Colonic mucosa (tissue), 4 donors: Measurements from ENCODE around the gene RPL18. TPM values are rescaled to one million over a fixed set of nuclear protein-coding genes. Genes with fewer than 3 reads are reported as not detected.

Experiments used
- DNase-seq: peaks from one replicate; pipeline ENCODE4 v3.0.0-alpha.2; 2020
- H3K27ac ChIP-seq: fragments of 200-600 bp; one replicate; pipeline ENCODE4 v1.8.0; 2021
- H3K27me3 ChIP-seq: fragments of 200-600 bp; one replicate; pipeline ENCODE4 v1.8.0; 2021
- H3K36me3 ChIP-seq: fragments of 200-600 bp; one replicate; pipeline ENCODE4 v1.8.0; 2021
- H3K4me1 ChIP-seq: fragments of 200-600 bp; one replicate; pipeline ENCODE4 v1.8.0; 2021; ENCODE audit warnings: mild to moderate bottlenecking
- H3K4me3 ChIP-seq: fragments of 200-600 bp; one replicate; pipeline ENCODE4 v1.8.0; 2021
- H3K9ac ChIP-seq, 2 donors: one replicate each; pipeline ENCODE4 v1.7.0; 2013; ENCODE audit warnings: control low read depth in 2 of 2, low read depth in 2 of 2, low read length in 2 of 2
- H3K9me3 ChIP-seq: fragments of 200-600 bp; one replicate; pipeline ENCODE4 v1.8.0; 2021
- intact Hi-C: fragments of 100-400 bp; cut with DNase I; formaldehyde crosslinking; loops from one replicate; pipeline ENCODE4 v1.14.1; 2022
- total RNA-seq, 2 donors: library from RNA; stranded (reverse); fragmentation: NEBNext Ultra II Directional in 1 of 2; extraction: Animal tissue kit (Norgen Biotek cat#: 25700) in 1 of 2; gene quantifications; one replicate each; pipeline ENCODE4 v1.2.1, GENCODE V29; 2021
- TF ChIP-seq, protein P1 (sequence below): fragments of 200-600 bp; IDR thresholded peaks from one replicate; pipeline ENCODE4 v1.8.0; 2022; ENCODE audit warnings: antibody characterized with exemption, mild to moderate bottlenecking
- donor health status: healthy.
- donor health status: DM: no; HTN: no; CAD: no.
- donor health status: DM: no; HTN: no; CAD: no.

Gene RPL18
- total RNA-seq, 2 donors from 2014 or later: 1,499 to 1,736 TPM

DNA sequence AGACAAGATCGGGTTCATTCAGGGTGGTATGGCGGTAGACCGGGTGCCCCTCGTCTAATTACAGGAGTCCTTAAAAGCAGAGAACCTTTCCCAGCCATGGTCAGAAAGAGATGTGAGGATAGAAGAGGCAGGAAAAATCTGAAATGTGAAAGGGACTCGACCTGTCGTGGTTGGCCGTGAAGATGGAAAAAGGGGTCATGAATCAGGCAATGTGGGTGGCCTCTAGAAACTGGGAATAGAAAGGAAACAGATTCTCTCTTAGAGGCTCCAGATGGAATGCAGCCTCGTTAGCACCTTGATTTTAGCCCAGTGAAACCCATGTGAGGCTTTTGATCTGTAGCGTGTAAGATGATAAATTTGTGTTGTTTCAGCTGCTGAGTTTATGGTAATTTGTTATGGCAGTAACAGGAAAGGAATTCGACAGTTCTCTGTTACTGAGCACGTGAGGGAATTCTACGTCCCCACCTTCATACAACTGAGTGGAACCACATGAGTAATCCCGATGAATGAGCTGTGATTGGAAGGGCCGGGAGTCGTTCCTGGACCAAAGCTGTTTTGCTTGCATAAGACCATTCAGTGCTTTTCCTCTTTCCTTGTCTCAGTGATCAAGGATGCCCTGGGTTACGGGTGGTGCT lies 38.0 kb upstream of the RPL18 start:
- no peak for DNase-seq
- H3K9ac ChIP-seq: no peak overlapping the region
- no peaks in the 10 kb centered on the region for H3K27me3 ChIP-seq
- intact Hi-C loops: no loop called here
- H3K36me3 ChIP-seq: no peaks in the 10 kb centered on the region
- H3K27ac ChIP-seq: no peak overlapping the region
- H3K4me1 ChIP-seq: no peaks in the 10 kb centered on the region
- H3K4me3 ChIP-seq: no peak overlapping the region
- H3K9me3 ChIP-seq: no peaks in the 10 kb centered on the region
- TF ChIP-seq, protein P1, sequence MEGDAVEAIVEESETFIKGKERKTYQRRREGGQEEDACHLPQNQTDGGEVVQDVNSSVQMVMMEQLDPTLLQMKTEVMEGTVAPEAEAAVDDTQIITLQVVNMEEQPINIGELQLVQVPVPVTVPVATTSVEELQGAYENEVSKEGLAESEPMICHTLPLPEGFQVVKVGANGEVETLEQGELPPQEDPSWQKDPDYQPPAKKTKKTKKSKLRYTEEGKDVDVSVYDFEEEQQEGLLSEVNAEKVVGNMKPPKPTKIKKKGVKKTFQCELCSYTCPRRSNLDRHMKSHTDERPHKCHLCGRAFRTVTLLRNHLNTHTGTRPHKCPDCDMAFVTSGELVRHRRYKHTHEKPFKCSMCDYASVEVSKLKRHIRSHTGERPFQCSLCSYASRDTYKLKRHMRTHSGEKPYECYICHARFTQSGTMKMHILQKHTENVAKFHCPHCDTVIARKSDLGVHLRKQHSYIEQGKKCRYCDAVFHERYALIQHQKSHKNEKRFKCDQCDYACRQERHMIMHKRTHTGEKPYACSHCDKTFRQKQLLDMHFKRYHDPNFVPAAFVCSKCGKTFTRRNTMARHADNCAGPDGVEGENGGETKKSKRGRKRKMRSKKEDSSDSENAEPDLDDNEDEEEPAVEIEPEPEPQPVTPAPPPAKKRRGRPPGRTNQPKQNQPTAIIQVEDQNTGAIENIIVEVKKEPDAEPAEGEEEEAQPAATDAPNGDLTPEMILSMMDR: no peak

DNA sequence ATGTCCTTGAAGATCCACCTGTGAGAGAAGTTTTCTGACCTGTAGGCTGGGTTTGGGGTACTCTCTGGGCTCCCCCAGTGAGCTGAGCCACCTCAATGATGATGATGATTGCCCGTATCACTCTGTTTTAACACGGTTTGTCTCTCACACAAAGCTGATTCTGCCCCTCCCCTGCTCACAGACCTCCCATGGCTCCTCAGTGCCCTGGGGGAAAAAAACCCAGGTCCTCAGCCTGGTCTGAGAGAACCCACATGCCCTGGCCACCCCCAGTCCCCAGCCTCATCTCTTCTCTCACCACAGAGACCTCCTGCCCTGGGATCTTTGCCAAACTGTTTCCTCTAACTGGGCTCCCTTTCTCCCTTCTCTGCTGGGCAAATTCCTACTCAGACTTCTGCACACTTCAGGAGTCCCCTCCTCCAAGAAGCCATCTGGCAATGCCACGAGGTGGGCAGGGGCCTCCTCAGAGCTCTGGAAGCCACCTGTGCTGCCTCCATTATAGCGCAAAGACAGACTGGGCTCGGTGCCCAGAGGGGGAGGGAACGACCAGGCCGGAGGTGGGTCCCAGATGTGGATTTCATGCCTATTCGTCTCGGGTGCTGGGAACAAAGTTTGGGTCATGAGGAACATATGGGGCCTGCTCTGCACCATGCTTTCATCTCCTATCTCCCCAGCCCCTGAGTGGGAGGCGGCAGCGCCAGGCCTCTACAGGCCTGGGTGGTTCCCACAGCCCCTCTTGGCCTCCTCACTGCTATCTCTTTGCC lies 35.5 kb upstream of the RPL18 start:
- H3K9ac ChIP-seq: no peak overlapping the region
- no peak overlapping the region for H3K4me3 ChIP-seq
- no peaks in the 10 kb centered on the region for H3K36me3 ChIP-seq
- no peak for DNase-seq
- TF ChIP-seq, protein P1: no peak
- intact Hi-C loops: no loop called here
- H3K9me3 ChIP-seq: no peaks in the 10 kb centered on the region
- H3K27ac ChIP-seq: no peak overlapping the region
- H3K27me3 ChIP-seq: no peaks in the 10 kb centered on the region
- H3K4me1 ChIP-seq: no peaks in the 10 kb centered on the region

DNA sequence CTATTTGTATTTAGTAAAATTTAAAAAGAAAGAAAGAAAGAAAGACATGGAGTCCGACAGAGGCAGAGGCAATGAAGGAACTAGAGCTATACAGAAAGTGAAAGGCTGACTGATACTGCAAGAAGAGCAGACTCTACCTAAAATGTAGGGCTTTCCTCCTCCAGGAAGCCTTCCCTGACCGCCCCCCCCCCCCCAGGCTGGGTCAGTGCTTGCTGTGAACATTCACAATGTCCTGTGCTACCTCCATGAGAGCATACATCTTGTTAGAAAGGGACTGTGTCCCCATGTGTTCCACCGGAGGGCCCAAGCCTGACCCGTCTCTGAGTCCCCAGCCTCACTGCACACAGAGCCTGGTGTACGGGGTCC lies 32.7 kb upstream of the RPL18 start:
- Histone ChIP-seq H3K4me1 (no peaks in the 10 kb centered on the region), H3K27ac (no peak overlapping the region), H3K36me3 (no peaks in the 10 kb centered on the region), H3K9ac (no peak overlapping the region), H3K4me3 (no peak overlapping the region), H3K9me3 (no peaks in the 10 kb centered on the region), H3K27me3 (no peaks in the 10 kb centered on the region)
- no peak for DNase-seq
- TF ChIP-seq, protein P1: no peak
- intact Hi-C loops: no loop called here

DNA sequence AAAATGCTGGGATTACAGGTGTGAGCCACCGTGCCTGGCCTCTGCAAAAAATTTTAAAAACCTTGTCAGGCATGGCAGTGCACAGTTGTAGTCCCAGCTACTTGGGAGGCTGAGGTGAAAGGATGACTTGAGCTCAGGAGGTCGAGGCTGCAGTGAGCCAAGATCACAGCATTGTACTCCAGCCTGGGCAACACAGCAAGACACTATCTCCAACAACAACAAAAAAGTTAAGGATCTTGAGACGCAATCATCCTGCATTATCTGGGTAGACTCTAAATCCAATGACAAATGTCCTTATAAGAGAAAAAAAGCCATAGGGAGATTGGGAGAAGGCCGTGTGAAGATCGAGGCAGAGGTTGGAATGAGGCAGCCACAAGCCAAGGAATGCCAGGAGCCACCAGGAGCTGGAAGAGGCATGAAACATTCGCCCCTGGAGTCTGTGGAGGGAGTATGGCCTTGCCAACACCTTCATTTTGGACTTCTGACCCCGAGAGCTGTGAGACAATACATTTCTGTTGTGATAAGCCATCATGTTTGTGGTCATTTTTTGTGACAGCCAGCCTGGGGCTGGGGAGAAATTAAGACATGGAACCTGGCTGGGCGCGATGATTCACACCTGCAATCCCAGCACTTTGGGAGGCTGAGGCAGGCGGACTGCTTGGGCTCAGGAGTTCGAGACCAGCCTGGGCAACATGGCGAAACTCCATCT lies 32.1 kb upstream of the RPL18 start:
- intact Hi-C loops: no loop called here
- Histone ChIP-seq H3K27ac (no peak overlapping the region), H3K9ac (no peak overlapping the region), H3K4me1 (no peaks in the 10 kb centered on the region), H3K4me3 (no peak overlapping the region), H3K36me3 (no peaks in the 10 kb centered on the region), H3K9me3 (no peaks in the 10 kb centered on the region), H3K27me3 (no peaks in the 10 kb centered on the region)
- DNase-seq: no peak
- TF ChIP-seq, protein P1: no peak

DNA sequence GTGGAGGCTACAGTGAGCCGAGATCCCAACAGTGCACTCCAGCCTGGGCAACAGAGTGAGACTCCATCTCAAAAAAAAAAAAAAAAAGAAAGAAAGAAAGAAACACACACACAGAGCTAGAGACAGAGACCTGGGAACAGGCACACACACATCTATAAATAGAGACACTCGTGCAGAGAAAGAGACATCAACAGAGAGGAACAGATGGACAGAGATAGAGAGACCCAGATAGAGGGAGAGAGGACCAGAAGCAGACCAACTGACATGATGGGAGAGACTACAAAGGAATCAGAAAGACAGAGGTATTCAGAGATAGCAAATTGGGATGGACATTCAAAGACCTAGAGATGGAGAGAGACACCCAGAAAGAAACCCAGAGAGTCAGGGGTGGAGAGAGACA lies 29.2 kb upstream of the RPL18 start:
- no peak for DNase-seq
- Histone ChIP-seq H3K27me3 (peaks cover 5% of the 10 kb centered on the region), H3K9ac (no peak overlapping the region), H3K9me3 (no peaks in the 10 kb centered on the region), H3K4me3 (no peak overlapping the region), H3K36me3 (no peaks in the 10 kb centered on the region), H3K27ac (no peak overlapping the region), H3K4me1 (no peaks in the 10 kb centered on the region)
- TF ChIP-seq, protein P1: no peak
- intact Hi-C loops: loop anchor here (5.0 kb wide), 3 partner anchors 89 to 194 kb away; no protein-coding TSS in a partner anchor
